GM18519 (cell line): ENCODE results near the gene BARX1.

Experiments
- ATAC-seq: cut with Tn5 transposase; IDR thresholded peaks from one replicate; pipeline ENCODE4 v1.9.1; 2021; ENCODE audit warnings: mild to moderate bottlenecking, moderate library complexity; ENCODE audit not compliant: unreplicated experiment, low FRiP score

Gene BARX1

DNA sequence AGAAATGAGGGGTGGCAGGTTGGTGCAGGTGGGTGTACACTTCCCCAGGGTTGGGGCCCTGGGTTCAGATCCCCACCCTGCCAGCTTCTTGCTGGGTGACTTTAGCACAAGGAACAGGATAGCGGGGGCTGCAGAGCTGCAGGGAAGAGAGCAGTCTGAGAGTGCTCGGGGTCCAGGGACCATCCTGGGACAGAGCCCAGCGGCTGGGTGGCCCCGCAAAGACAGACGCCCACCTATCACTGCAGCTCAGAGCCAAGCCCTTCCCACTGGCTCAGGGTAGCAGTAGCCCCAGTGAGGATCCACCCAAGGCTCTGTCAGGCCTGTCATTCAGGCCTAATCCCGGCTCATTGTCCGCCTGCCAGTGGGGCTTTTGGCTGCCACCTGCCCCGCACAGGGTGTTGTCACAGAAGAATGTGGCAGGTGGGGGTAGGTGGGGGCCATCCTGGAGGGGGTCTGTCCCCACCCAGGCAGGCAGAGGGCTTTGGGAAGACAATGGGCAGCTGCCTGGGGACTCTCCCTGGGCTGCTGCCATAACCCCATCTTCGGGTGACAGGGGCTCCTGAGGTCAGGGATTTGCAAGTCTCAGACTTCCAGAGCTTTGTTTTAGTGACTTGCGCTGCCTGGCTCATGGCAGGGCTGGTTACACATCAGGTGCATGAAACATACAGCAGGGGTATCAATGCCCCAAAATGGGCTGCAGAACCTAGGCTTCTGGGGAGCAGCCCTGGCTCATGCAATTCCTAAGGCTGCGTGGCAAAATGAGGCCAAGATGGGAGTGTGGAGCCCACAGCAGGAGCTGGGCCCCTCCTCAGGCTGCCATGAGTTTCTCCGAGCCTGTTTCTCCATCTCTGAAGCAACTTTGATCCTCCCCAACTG lies 52.1 kb downstream of the BARX1 start:
- ATAC-seq = no peak

DNA sequence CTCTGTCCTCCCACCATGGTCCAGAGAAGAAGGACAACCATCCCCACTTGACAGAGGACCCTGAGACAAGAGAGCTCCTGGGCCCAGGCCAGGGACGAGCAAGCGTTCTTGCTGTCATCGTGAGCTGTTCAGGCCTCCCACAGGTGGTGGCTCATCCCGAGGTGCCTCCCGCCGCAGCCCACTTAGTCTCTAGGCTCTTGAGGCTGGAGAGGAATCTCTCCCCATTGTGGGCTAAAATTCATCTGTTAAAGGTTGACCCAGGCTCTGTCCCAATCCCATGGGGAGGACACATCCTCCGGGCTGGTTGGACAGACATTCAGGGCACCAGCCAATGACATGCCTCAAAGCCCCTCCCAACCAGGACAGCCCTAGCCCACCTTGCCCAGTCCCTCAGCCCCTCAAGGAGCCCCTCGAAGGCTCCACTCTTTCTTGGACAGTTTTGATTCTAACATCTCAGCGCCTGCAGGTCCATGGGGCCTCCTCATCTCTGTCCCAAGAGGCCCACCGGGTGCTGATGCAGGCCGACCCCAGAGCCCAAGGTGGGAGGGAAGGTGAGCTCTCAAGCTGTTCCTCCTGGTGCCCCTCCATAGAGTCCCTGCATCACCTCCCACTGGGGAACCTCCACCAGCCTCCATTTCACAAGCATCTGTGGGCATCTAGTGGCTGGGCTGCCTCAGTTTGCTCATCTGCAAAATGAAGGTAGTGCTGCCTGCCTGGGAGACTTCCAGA lies 52.9 kb downstream of the BARX1 start:
- no peak for ATAC-seq
